MM.1S (cell line): ENCODE results near the gene HPSE2.

Source experiments
- CTCF ChIP-seq: fragments of 300-600 bp; sonication (generic); IDR thresholded peaks from 2 replicates; pipeline ENCODE4 v1.5.1; 2016; ENCODE audit warnings: antibody characterized with exemption, low read length, mixed read lengths
- EZH2phosphoT487 ChIP-seq: fragments of 300-600 bp; sonication (generic); IDR thresholded peaks from 2 replicates; pipeline ENCODE4 v1.6.1; 2018; ENCODE audit warnings: antibody characterized with exemption, low read length

- TF ChIP-seq EZH2phosphoT487 (no peak), CTCF (no peak)
These were observed 92.6 kb downstream of the HPSE2 start for GRCh38 chr10:99143011-99143410.
